HG03558 (cell line): ENCODE results near the gene CLTCL1.

ENCODE experiments used
- ATAC-seq: cut with Tn5 transposase; IDR thresholded peaks from one replicate; pipeline ENCODE4 v1.9.1; 2021; ENCODE audit warnings: moderate number of reproducible peaks; ENCODE audit not compliant: unreplicated experiment; ENCODE audit errors: extremely low read depth

The CLTCL1 gene

GRCh38 chr22:19178657-19179496 lies 112.6 kb downstream of the CLTCL1 start, which contains the start of gene SLC25A1:
SLC25A1 (minus strand) TSS chr22:19178736; CDS start chr22:19178673, 63 bp downstream.
- no peak for ATAC-seq

GRCh38 chr22:19178065-19178656 lies 113.4 kb downstream of the CLTCL1 start:
- ATAC-seq: no peak

GRCh38 chr22:19177164-19178064 lies 114.1 kb downstream of the CLTCL1 start:
- no peak for ATAC-seq

- no peak for ATAC-seq
These were observed 114.8 kb downstream of the CLTCL1 start for GRCh38 chr22:19176732-19177131.

GRCh38 chr22:19176175-19176643 lies 115.3 kb downstream of the CLTCL1 start:
- no peak for ATAC-seq

- ATAC-seq: no peak
These were observed 115.8 kb downstream of the CLTCL1 start for GRCh38 chr22:19175602-19176174.

- ATAC-seq: no peak
These were observed 116.4 kb downstream of the CLTCL1 start for GRCh38 chr22:19175026-19175601.

- no peak for ATAC-seq
These were observed 117.2 kb downstream of the CLTCL1 start for GRCh38 chr22:19174106-19175025.

- ATAC-seq: no peak
These were observed 118.2 kb downstream of the CLTCL1 start for GRCh38 chr22:19173047-19174035.

GRCh38 chr22:19172213-19173046 lies 119.1 kb downstream of the CLTCL1 start:
- ATAC-seq: no peak

GRCh38 chr22:19169947-19170318 lies 121.6 kb downstream of the CLTCL1 start:
- ATAC-seq: no peak

GRCh38 chr22:19169002-19169946 lies 122.2 kb downstream of the CLTCL1 start:
- no peak for ATAC-seq

- no peak for ATAC-seq
These were observed 123.2 kb downstream of the CLTCL1 start for GRCh38 chr22:19168088-19168890.

GRCh38 chr22:19167106-19167869 lies 124.2 kb downstream of the CLTCL1 start:
- no peak for ATAC-seq
